Subcutaneous adipose tissue (tissue), 4 donors: ENCODE measurements around the gene SLC35F3. TPM values are rescaled to one million over a fixed set of nuclear protein-coding genes. Genes with fewer than 3 reads are reported as not detected.

Source experiments
- CTCF ChIP-seq: fragments of 450-650 bp; IDR thresholded peaks from one replicate; pipeline ENCODE4 v1.5.1; 2016; ENCODE audit warnings: low read depth, mild to moderate bottlenecking, control low read depth, antibody characterized with exemption, moderate library complexity
- total RNA-seq, 4 donors: library from RNA; depleted of rRNA; stranded (reverse); fragments of >200 nt; gene quantifications; one replicate each; pipeline ENCODE4 v1.1.0, GENCODE V29; 2016

SLC35F3 gene
- total RNA-seq, 4 donors from 2014 or later: 0.44 TPM; not detected in 3

- TF ChIP-seq CTCF: no peak
Observed at GRCh38 chr1:233946724-233947123, 42.2 kb downstream of the SLC35F3 start.

GRCh38 chr1:233951804-233952203, 47.3 kb downstream of the SLC35F3 start:
- no peak for TF ChIP-seq CTCF

GRCh38 chr1:233957691-233958090, 53.2 kb downstream of the SLC35F3 start:
- no peak for TF ChIP-seq CTCF

GRCh38 chr1:233959102-233959501, 54.6 kb downstream of the SLC35F3 start:
- TF ChIP-seq CTCF: no peak

GRCh38 chr1:233959971-233960370, 55.5 kb downstream of the SLC35F3 start:
- TF ChIP-seq CTCF: no peak

- no peak for TF ChIP-seq CTCF
Observed at GRCh38 chr1:233960386-233960785, 55.9 kb downstream of the SLC35F3 start.

- TF ChIP-seq CTCF: no peak
Observed at GRCh38 chr1:233962878-233963277, 58.4 kb downstream of the SLC35F3 start.

GRCh38 chr1:233965856-233966255, 61.4 kb downstream of the SLC35F3 start:
- no peak for TF ChIP-seq CTCF
